ENCODE measurements around the gene NDUFAF2. TPM values are rescaled to one million over a fixed set of nuclear protein-coding genes. Genes with fewer than 3 reads are reported as not detected.
"Not testable (repeated sequence)": the region's sequence is repeated elsewhere in the genome, so short reads cannot be mapped to it uniquely, and the experiment has no call there.

The NDUFAF2 gene
- total and polyA plus RNA-seq, 10 of the 15 experiments (the other 5 are each of a cell fraction or from before 2014, with no cell fraction given), result 22.4 to 121 (median 65.3) TPM

GRCh38 chr5:61030163-61030482 is 85.1 kb downstream of the NDUFAF2 start:
- no peaks in the 10 kb centered on the region for H3K9me3 ChIP-seq (replicated peaks; ENCODE audit: control insufficient read depth, insufficient read depth, low read length)
- DNase-seq (ENCODE audit: low read depth, low spot score) (no peak), FAIRE-seq (no peak), ATAC-seq (no peak)
- CTCF ChIA-PET, result no interaction called here
- SMC1A ChIA-PET (ENCODE audit: uncharacterized antibody, unreplicated experiment), result no interaction called here
- no peaks in the 10 kb centered on the region for H3K79me2 ChIP-seq (ENCODE audit: control insufficient read depth, insufficient read depth, low read length)
- in situ Hi-C loops (cut with MboI), result no loop called here
- no peaks in the 10 kb centered on the region for H4K20me1 ChIP-seq (ENCODE audit: control insufficient read depth, insufficient read depth)
- BruUV-seq (replicated peaks), result no TSS peak
- RAD21 ChIA-PET (ENCODE audit: unreplicated experiment), result no interaction called here
- POLR2A ChIA-PET, result no interaction called here
- no peaks in the 10 kb centered on the region for H3K4me1 ChIP-seq (ENCODE audit: control insufficient read depth, insufficient read depth, low read length)
- TF ChIP-seq BHLHE40 (IDR thresholded peaks at IDR 0.05; ENCODE audit: borderline replicate concordance in 1 of 2, low read depth in 2 of 2, low read length in 1 of 2), result no peak
- H3K4me3 ChIP-seq, result no peak overlapping the region
- H3K27me3 ChIP-seq (replicated peaks in 1 of 2; ENCODE audit: control insufficient read depth in 2 of 2, insufficient read depth in 2 of 2, low read length in 1 of 2), result no peaks in the 10 kb centered on the region
- H3K27ac ChIP-seq (ENCODE audit: control insufficient read depth, insufficient read depth), result no peak overlapping the region
- no peak overlapping the region for H3K9ac ChIP-seq (ENCODE audit: control insufficient read depth, insufficient read depth, low read length)
- intact Hi-C loops (cut with micrococcal nuclease; ENCODE audit: unreplicated experiment), result no loop called here
- H3K4me2 ChIP-seq (ENCODE audit: control insufficient read depth, insufficient read depth), result no peak overlapping the region
- H2AFZ ChIP-seq (ENCODE audit: control insufficient read depth, low read depth, low read length), result no peak overlapping the region
- H3K36me3 ChIP-seq (ENCODE audit: control insufficient read depth in 2 of 2, insufficient read depth in 2 of 2, low read length in 1 of 2), result no peaks in the 10 kb centered on the region

- H2AFZ ChIP-seq (ENCODE audit: control insufficient read depth, low read depth, low read length); in situ Hi-C loops (cut with MboI); H4K20me1 ChIP-seq (ENCODE audit: control insufficient read depth, insufficient read depth); intact Hi-C loops (cut with micrococcal nuclease; ENCODE audit: unreplicated experiment); H3K9me3 ChIP-seq (replicated peaks; ENCODE audit: control insufficient read depth, insufficient read depth, low read length); RAD21 ChIA-PET (ENCODE audit: unreplicated experiment); SMC1A ChIA-PET (ENCODE audit: uncharacterized antibody, unreplicated experiment); BruUV-seq (replicated peaks); DNase-seq (ENCODE audit: low read depth, low spot score); H3K9ac ChIP-seq (ENCODE audit: control insufficient read depth, insufficient read depth, low read length); H3K4me1 ChIP-seq (ENCODE audit: control insufficient read depth, insufficient read depth, low read length); H3K4me2 ChIP-seq (ENCODE audit: control insufficient read depth, insufficient read depth); POLR2A ChIA-PET; H3K27ac ChIP-seq (ENCODE audit: control insufficient read depth, insufficient read depth); ATAC-seq; CTCF ChIA-PET; H3K27me3 ChIP-seq (replicated peaks in 1 of 2; ENCODE audit: control insufficient read depth in 2 of 2, insufficient read depth in 2 of 2, low read length in 1 of 2); FAIRE-seq; H3K79me2 ChIP-seq (ENCODE audit: control insufficient read depth, insufficient read depth, low read length); H3K4me3 ChIP-seq; H3K36me3 ChIP-seq (ENCODE audit: control insufficient read depth in 2 of 2, insufficient read depth in 2 of 2, low read length in 1 of 2): not testable (repeated sequence)
- 93% methylated on average over 1 of the region's 1 CpG for WGBS (ENCODE audit: insufficient coverage, insufficient replicate concordance, low lambda C conversion rate, missing lambda C conversion rate)
Observed at GRCh38 chr5:61031301-61031700, 86.3 kb downstream of the NDUFAF2 start.

GRCh38 chr5:61044545-61044944 is 99.5 kb downstream of the NDUFAF2 start:
- Histone ChIP-seq H3K27me3 (replicated peaks in 1 of 2; ENCODE audit: control insufficient read depth in 2 of 2, insufficient read depth in 2 of 2, low read length in 1 of 2) (no peaks in the 10 kb centered on the region), H3K9me3 (replicated peaks; ENCODE audit: control insufficient read depth, insufficient read depth, low read length) (no peaks in the 10 kb centered on the region; the same call in 2 of the 3 replicates), H3K36me3 (ENCODE audit: control insufficient read depth in 2 of 2, insufficient read depth in 2 of 2, low read length in 1 of 2) (no peaks in the 10 kb centered on the region; a peak in 1 of 4 replicates), H3K79me2 (ENCODE audit: control insufficient read depth, insufficient read depth, low read length) (no peaks in the 10 kb centered on the region), H3K27ac (ENCODE audit: control insufficient read depth, insufficient read depth) (no peak overlapping the region), H2AFZ (ENCODE audit: control insufficient read depth, low read depth, low read length) (no peak overlapping the region), H3K4me2 (ENCODE audit: control insufficient read depth, insufficient read depth) (no peak overlapping the region), H4K20me1 (ENCODE audit: control insufficient read depth, insufficient read depth) (no peaks in the 10 kb centered on the region), H3K9ac (ENCODE audit: control insufficient read depth, insufficient read depth, low read length) (no peak overlapping the region), H3K4me1 (ENCODE audit: control insufficient read depth, insufficient read depth, low read length) (no peaks in the 10 kb centered on the region), H3K4me3 (no peak overlapping the region)
- ATAC-seq (no peak), FAIRE-seq (no peak), DNase-seq (ENCODE audit: low read depth, low spot score) (no peak)
- in situ Hi-C loops (cut with MboI), result no loop called here
- intact Hi-C loops (cut with micrococcal nuclease; ENCODE audit: unreplicated experiment), result no loop called here
- ChIA-PET POLR2A (no interaction called here), SMC1A (ENCODE audit: uncharacterized antibody, unreplicated experiment) (interaction anchor here (2.5 kb wide), 1 partner anchor 10 kb away, joined by 5 read pairs; no protein-coding TSS in a partner anchor), RAD21 (ENCODE audit: unreplicated experiment) (no interaction called here), CTCF (interaction anchor here (0.5 to 2.2 kb wide), 2 partner anchors 11 to 572 kb away, joined by 4 to 11 read pairs; no protein-coding TSS in a partner anchor)
- no peak for TF ChIP-seq RAD51 (IDR thresholded peaks at IDR 0.05)
- no TSS peak for BruUV-seq (replicated peaks)
